Fibroblast of lung (primary cell): ENCODE results near the gene MTOR. TPM values are rescaled to one million over a fixed set of nuclear protein-coding genes. Genes with fewer than 3 reads are reported as not detected.
"Not testable (repeated sequence)": the region's sequence is repeated elsewhere in the genome, so short reads cannot be mapped to it uniquely, and the experiment has no call there.

Source experiments
- DNase-seq, 2 donors: peaks; one replicate each; pipeline versions ENCODE4 v3.0.0 to v3.0.0-alpha.2; 2010; ENCODE audit warnings: low read depth in 2 of 2
- H2AFZ ChIP-seq: 2 replicates; pipeline ENCODE4 v1.5.1; 2012; ENCODE audit warnings: low read length, control low read depth, inconsistent platforms
- H3K27ac ChIP-seq: 2 replicates; pipeline ENCODE4 v1.5.1; 2011; ENCODE audit warnings: low read length, control low read depth; ENCODE audit not compliant: insufficient read depth
- H3K27me3 ChIP-seq: 2 replicates; pipeline ENCODE4 v1.5.1; 2011; ENCODE audit warnings: mild to moderate bottlenecking, low read length; ENCODE audit not compliant: control insufficient read depth, insufficient read depth
- H3K36me3 ChIP-seq: 2 replicates; pipeline ENCODE4 v1.5.1; 2011; ENCODE audit warnings: low read length; ENCODE audit not compliant: control insufficient read depth, insufficient read depth
- H3K4me1 ChIP-seq: 2 replicates; pipeline ENCODE4 v1.5.1; 2011; ENCODE audit warnings: low read length; ENCODE audit not compliant: control insufficient read depth, insufficient read depth; ENCODE audit errors: extremely low read depth
- H3K4me2 ChIP-seq: 2 replicates; pipeline ENCODE4 v1.5.1; 2011; ENCODE audit warnings: low read length, control low read depth; ENCODE audit not compliant: insufficient read depth; ENCODE audit errors: extremely low read depth
- H3K4me3 ChIP-seq, 4 experiments: fragments of 200-600 bp in 1 of 4; sonication (generic) in 1 of 4; replicated peaks in 1 of 4; 2 replicates each; pipeline ENCODE4 v1.5.1; 2011 to 2016; ENCODE audit warnings: low read length in 4 of 4, low read depth in 3 of 4, mild to moderate bottlenecking in 3 of 4, control low read depth in 2 of 4, inconsistent platforms in 1 of 4, mixed read lengths in 1 of 4; ENCODE audit not compliant: insufficient read depth in 1 of 4; ENCODE audit errors: control extremely low read depth in 1 of 4
- H3K79me2 ChIP-seq: 2 replicates; pipeline ENCODE4 v1.5.1; 2012; ENCODE audit warnings: mild to moderate bottlenecking, low read length, inconsistent platforms; ENCODE audit not compliant: control insufficient read depth, insufficient read depth
- H3K9ac ChIP-seq: 2 replicates; pipeline ENCODE4 v1.5.1; 2011; ENCODE audit warnings: mild to moderate bottlenecking, low read length, control low read depth; ENCODE audit not compliant: insufficient read depth
- H3K9me3 ChIP-seq: 2 replicates; pipeline ENCODE4 v1.5.1; 2012; ENCODE audit warnings: low read depth, low read length; ENCODE audit not compliant: control insufficient read depth, insufficient read depth
- H4K20me1 ChIP-seq: 2 replicates; pipeline ENCODE4 v1.5.1; 2011; ENCODE audit warnings: low read length; ENCODE audit not compliant: control insufficient read depth, insufficient read depth; ENCODE audit errors: extremely low read depth
- EZH2 ChIP-seq: IDR thresholded peaks from 2 replicates; pipeline ENCODE4 v1.5.1; 2012; ENCODE audit warnings: low read length, control low read depth, mild to moderate bottlenecking; ENCODE audit errors: missing control alignments
- polyA plus RNA-seq, 2 donors: library from polyadenylated mRNA; depleted of rRNA in 1 of 2; stranded (reverse) in 1 of 2; unstranded in 1 of 2; fragments of >200 nt; gene quantifications; 2 replicates each; pipeline ENCODE4 v1.2.1, GENCODE V29; 2011 to 2012; ENCODE audit warnings: missing spikeins in 1 of 2
- total RNA-seq: library from RNA; depleted of rRNA; stranded (reverse); fragments of >200 nt; gene quantifications from 2 replicates; pipeline ENCODE4 v1.2.1, GENCODE V29; 2014
- TF ChIP-seq, protein P1 (sequence below), 2 donors: IDR thresholded peaks in 1 of 2; conservative IDR thresholded peaks in 1 of 2; 1 replicate in 1 of 2; 2 replicates in 1 of 2; pipeline ENCODE4 v1.5.1; 2011 to 2012; ENCODE audit warnings: low read length in 2 of 2, control low read depth in 1 of 2, inconsistent platforms in 1 of 2, low read depth in 1 of 2, mild to moderate bottlenecking in 1 of 2

The MTOR gene
- total and polyA plus RNA-seq, 2 donors (not counting 1 experiment from before 2014, with no cell fraction given): 20.2 to 36.2 TPM

DNA sequence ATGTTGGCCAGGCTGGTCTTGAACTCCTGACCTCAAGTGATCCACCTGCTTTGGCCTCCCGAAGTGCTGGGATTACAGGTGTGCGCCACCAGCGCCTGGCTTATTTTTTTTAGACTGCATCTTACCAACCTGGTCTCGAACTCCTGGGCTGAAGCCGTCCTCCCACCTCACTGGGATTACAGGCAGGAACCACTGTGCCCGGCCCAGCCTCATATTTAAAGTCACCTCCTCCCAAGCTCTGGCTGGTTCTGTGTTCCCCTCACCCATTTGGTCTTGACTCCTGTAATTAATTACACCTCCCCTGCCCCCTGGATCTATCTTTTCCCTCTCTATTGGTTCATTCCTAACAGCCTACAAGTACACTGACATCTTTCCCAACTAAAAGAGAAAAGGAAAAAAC, 161.0 kb downstream of the MTOR start:
- peaks cover 19% of the 10 kb centered on the region for H3K79me2 ChIP-seq
- no peak overlapping the region for H3K9ac ChIP-seq
- no peaks in the 10 kb centered on the region for H4K20me1 ChIP-seq
- no peaks in the 10 kb centered on the region for H3K4me1 ChIP-seq
- H3K27me3 ChIP-seq: no peaks in the 10 kb centered on the region
- no peaks in the 10 kb centered on the region for H3K9me3 ChIP-seq
- H3K4me2 ChIP-seq: no peak overlapping the region
- no peak for TF ChIP-seq EZH2
- TF ChIP-seq, protein P1, sequence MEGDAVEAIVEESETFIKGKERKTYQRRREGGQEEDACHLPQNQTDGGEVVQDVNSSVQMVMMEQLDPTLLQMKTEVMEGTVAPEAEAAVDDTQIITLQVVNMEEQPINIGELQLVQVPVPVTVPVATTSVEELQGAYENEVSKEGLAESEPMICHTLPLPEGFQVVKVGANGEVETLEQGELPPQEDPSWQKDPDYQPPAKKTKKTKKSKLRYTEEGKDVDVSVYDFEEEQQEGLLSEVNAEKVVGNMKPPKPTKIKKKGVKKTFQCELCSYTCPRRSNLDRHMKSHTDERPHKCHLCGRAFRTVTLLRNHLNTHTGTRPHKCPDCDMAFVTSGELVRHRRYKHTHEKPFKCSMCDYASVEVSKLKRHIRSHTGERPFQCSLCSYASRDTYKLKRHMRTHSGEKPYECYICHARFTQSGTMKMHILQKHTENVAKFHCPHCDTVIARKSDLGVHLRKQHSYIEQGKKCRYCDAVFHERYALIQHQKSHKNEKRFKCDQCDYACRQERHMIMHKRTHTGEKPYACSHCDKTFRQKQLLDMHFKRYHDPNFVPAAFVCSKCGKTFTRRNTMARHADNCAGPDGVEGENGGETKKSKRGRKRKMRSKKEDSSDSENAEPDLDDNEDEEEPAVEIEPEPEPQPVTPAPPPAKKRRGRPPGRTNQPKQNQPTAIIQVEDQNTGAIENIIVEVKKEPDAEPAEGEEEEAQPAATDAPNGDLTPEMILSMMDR (conservative IDR thresholded peaks at IDR 0.05 in 1 of 2, IDR thresholded peaks at IDR 0.05 in 1 of 2; ENCODE audit: low read depth in 1 of 2, low read length in 2 of 2): no peak
- DNase-seq: no peak
- H3K36me3 ChIP-seq: peaks cover 3% of the 10 kb centered on the region
- no peak overlapping the region for H2AFZ ChIP-seq
- H3K4me3 ChIP-seq: no peak overlapping the region
- H3K27ac ChIP-seq: no peak overlapping the region

DNA sequence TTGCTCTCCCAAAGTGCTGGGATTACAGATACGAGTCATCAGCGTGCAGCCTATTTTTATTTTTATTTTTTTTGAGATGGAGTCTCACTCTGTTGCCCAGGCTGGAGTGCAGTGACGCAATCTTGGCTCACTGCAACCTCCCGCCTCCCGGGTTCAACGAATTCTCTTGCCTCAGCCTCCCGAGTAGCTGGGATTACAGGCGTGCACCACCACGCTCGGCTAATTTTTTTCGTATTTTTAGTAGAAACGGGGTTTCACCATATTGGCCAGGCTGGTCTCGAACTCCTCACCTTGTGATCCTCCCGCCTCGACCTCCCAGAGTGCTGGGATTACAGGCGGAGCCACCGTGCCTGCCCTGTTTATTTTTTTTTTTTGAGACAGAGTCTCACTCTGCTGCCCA, 161.5 kb downstream of the MTOR start:
- not testable (repeated sequence) for H3K4me1 ChIP-seq, H3K27me3 ChIP-seq, H3K4me2 ChIP-seq, H4K20me1 ChIP-seq, H3K9ac ChIP-seq, H2AFZ ChIP-seq, H3K27ac ChIP-seq, H3K9me3 ChIP-seq, H3K36me3 ChIP-seq, H3K4me3 ChIP-seq, DNase-seq
- peaks cover 19% of the 10 kb centered on the region for H3K79me2 ChIP-seq

DNA sequence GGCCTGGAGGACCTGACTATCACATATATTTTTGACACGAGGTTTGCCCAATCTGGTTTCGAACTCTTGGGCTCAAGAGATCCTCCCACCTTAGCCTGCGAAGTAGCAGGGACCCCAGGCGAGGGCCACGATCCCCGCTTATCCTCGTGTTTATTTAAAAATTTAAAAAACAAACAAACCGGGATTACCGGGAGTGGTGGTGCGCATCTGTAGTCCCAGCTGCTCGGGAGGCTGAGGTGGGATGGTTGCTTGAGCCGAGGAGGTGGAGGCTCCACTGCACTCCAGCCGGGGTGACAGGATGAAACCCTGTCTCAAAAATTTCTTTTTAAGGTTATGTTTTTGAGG, 162.2 kb downstream of the MTOR start:
- Histone ChIP-seq H3K27ac (peak overlapping the region; percentile 85), H3K27me3 (no peaks in the 10 kb centered on the region), H3K4me3 (peak overlapping the region; percentile 88 to 99 (median 98)), H3K36me3 (peaks cover 5% of the 10 kb centered on the region), H3K9me3 (no peaks in the 10 kb centered on the region), H2AFZ (peak overlapping the region; percentile 60), H3K79me2 (peaks cover 19% of the 10 kb centered on the region), H3K9ac (peak overlapping the region; percentile 94), H3K4me1 (no peaks in the 10 kb centered on the region), H3K4me2 (peak overlapping the region; percentile 49), H4K20me1 (no peaks in the 10 kb centered on the region)
- no peak for TF ChIP-seq EZH2
- TF ChIP-seq, protein P1 (conservative IDR thresholded peaks at IDR 0.05 in 1 of 2, IDR thresholded peaks at IDR 0.05 in 1 of 2; ENCODE audit: low read depth in 1 of 2, low read length in 2 of 2): no peak
- DNase-seq: no peak
